OCI-LY3 (cell line): ENCODE measurements around the gene DNAJC10.

ENCODE experiments used
- H2AFZ ChIP-seq: fragments of 200-600, 300-600 bp; shearing (Covaris generic); 2 replicates; pipeline ENCODE4 v1.6.0; 2014; ENCODE audit warnings: antibody characterized with exemption, low read depth, low read length
- H3K27ac ChIP-seq: fragments of 200-600, 300-600 bp; sonication (generic); 2 replicates; pipeline ENCODE4 v1.5.1; 2014; ENCODE audit warnings: mild to moderate bottlenecking, low read length, moderate library complexity, mixed read lengths
- H3K27me3 ChIP-seq: fragments of 200-600, 300-600 bp; sonication (generic); 2 replicates; pipeline ENCODE4 v1.6.1; 2014; ENCODE audit warnings: low read depth, low read length, mixed read lengths
- H3K36me3 ChIP-seq: fragments of 200-600, 300-600 bp; sonication (generic); replicated peaks from 2 replicates; pipeline ENCODE3; 2014; ENCODE audit warnings: low read depth, low read length, mixed read lengths
- H3K4me1 ChIP-seq: fragments of 300-600, 200-600 bp; sonication (generic); 2 replicates; pipeline ENCODE4 v1.6.1; 2014; ENCODE audit warnings: low read length, mixed read lengths
- H3K4me2 ChIP-seq: fragments of 200-600, 300-600 bp; sonication (generic); 2 replicates; pipeline ENCODE4 v1.6.1; 2014; ENCODE audit warnings: low read length, mixed read lengths
- H3K4me3 ChIP-seq: fragments of 300-600, 200-600 bp; sonication (generic); 2 replicates; pipeline ENCODE4 v1.5.1; 2014; ENCODE audit warnings: antibody characterized with exemption, mild to moderate bottlenecking, low read length, moderate library complexity
- H3K79me2 ChIP-seq: fragments of 300-600, 200-600 bp; shearing (Covaris generic); 2 replicates; pipeline ENCODE4 v1.6.1; 2014; ENCODE audit warnings: mild to moderate bottlenecking, low read length, mixed read lengths
- H3K9ac ChIP-seq: fragments of 300-600, 200-600 bp; shearing (Covaris generic); 2 replicates; pipeline ENCODE4 v1.6.0; 2014; ENCODE audit warnings: mild to moderate bottlenecking, low read length, moderate library complexity
- H3K9me3 ChIP-seq: fragments of 200-600, 300-600 bp; shearing (Covaris generic); 2 replicates; pipeline ENCODE4 v1.6.1; 2014; ENCODE audit warnings: low read length, mixed read lengths; ENCODE audit not compliant: insufficient read depth
- H4K20me1 ChIP-seq: fragments of 200-600, 300-600 bp; sonication (generic); 2 replicates; pipeline ENCODE4 v1.6.1; 2016; ENCODE audit warnings: low read length, mixed read lengths; ENCODE audit not compliant: insufficient read depth
- CTCF ChIP-seq: fragments of 200-600, 300-600 bp; sonication (generic); IDR thresholded peaks from 2 replicates; pipeline ENCODE4 v1.5.1; 2014; ENCODE audit warnings: antibody characterized with exemption, low read length, low read depth
- EZH2phosphoT487 ChIP-seq: fragments of 200-600 bp; shearing (Covaris generic); IDR thresholded peaks from 2 replicates; pipeline ENCODE4 v1.6.1; 2018; ENCODE audit warnings: antibody characterized with exemption, mixed run types, low read depth

Gene DNAJC10

DNA sequence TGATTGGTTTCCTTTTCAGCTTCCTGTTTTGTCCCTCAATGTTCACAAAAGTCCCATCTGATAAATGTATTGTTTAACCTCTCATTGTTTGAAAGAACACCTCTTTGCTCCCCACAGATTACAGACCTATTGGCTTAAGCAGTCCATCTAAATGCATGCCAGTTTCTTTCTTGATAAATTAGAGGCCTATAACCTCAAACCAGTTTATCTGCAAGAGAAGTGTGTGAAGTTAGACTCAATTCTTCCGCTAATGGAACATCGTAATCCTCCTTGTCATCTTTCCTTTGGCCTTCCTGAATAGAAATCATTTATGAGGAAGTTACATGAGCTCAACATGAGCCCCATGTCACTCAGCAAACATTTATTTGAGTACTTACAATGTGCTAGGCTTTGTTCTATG lies 76.4 kb downstream of the DNAJC10 start:
- Histone ChIP-seq H3K9ac (no peak overlapping the region), H3K79me2 (no peaks in the 10 kb centered on the region), H4K20me1 (no peaks in the 10 kb centered on the region), H2AFZ (no peak overlapping the region), H3K36me3 (no peaks in the 10 kb centered on the region), H3K27me3 (no peaks in the 10 kb centered on the region), H3K9me3 (no peaks in the 10 kb centered on the region), H3K27ac (no peak overlapping the region), H3K4me1 (no peaks in the 10 kb centered on the region), H3K4me2 (no peak overlapping the region), H3K4me3 (no peak overlapping the region)
- no peak for TF ChIP-seq CTCF
- TF ChIP-seq EZH2phosphoT487: no peak

GRCh38 chr2:182798736-182799135 lies 82.7 kb downstream of the DNAJC10 start:
- H3K27ac ChIP-seq: no peak overlapping the region
- no peaks in the 10 kb centered on the region for H3K9me3 ChIP-seq
- no peaks in the 10 kb centered on the region for H3K79me2 ChIP-seq
- no peak overlapping the region for H3K4me2 ChIP-seq
- no peaks in the 10 kb centered on the region for H4K20me1 ChIP-seq
- H3K9ac ChIP-seq: no peak overlapping the region
- no peaks in the 10 kb centered on the region for H3K27me3 ChIP-seq
- no peak overlapping the region for H2AFZ ChIP-seq
- no peak for TF ChIP-seq CTCF
- TF ChIP-seq EZH2phosphoT487: no peak
- no peak overlapping the region for H3K4me3 ChIP-seq
- no peaks in the 10 kb centered on the region for H3K36me3 ChIP-seq
- H3K4me1 ChIP-seq: no peaks in the 10 kb centered on the region

GRCh38 chr2:182804128-182804527 lies 88.1 kb downstream of the DNAJC10 start:
- H3K27me3 ChIP-seq: peaks cover 3% of the 10 kb centered on the region; the same call in 1 of the 2 replicates
- no peak overlapping the region for H2AFZ ChIP-seq
- no peaks in the 10 kb centered on the region for H3K9me3 ChIP-seq
- no peaks in the 10 kb centered on the region for H3K36me3 ChIP-seq
- H3K79me2 ChIP-seq: no peaks in the 10 kb centered on the region
- H3K9ac ChIP-seq: no peak overlapping the region
- H4K20me1 ChIP-seq: no peaks in the 10 kb centered on the region
- H3K4me1 ChIP-seq: no peaks in the 10 kb centered on the region
- no peak overlapping the region for H3K4me2 ChIP-seq
- TF ChIP-seq EZH2phosphoT487: no peak
- TF ChIP-seq CTCF: no peak
- H3K4me3 ChIP-seq: no peak overlapping the region
- H3K27ac ChIP-seq: no peak overlapping the region

DNA sequence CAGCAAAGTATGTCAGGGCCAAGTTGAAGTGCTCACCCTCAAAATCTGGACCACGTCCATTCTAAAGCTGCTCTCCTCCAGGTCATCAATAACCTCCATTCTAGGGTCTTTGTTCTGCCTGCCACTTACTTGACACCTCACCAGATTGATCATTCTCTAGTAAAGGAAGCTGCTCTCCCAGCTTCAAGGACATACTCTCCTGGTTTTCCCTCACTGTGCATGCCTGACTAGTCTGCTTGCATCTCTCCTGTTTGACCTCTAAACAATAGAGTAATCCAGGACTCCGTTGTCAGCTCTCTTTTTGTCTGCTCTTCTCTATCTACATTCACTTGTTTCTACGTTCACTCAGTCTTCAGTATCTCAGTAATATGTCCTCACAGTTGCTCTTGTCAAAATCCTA lies 91.3 kb downstream of the DNAJC10 start:
- H3K4me1 ChIP-seq: no peaks in the 10 kb centered on the region
- TF ChIP-seq EZH2phosphoT487 (no peak), CTCF (no peak)
- H2AFZ ChIP-seq: no peak overlapping the region

More for the DNA sequence above, 91.3 kb downstream of the DNAJC10 start:
- no peak overlapping the region for H3K4me2 ChIP-seq
- no peak overlapping the region for H3K4me3 ChIP-seq
- H3K9ac ChIP-seq: no peak overlapping the region
- no peaks in the 10 kb centered on the region for H3K79me2 ChIP-seq
- H3K36me3 ChIP-seq: no peaks in the 10 kb centered on the region
- H3K9me3 ChIP-seq: no peaks in the 10 kb centered on the region
- no peak overlapping the region for H3K27ac ChIP-seq
- no peaks in the 10 kb centered on the region for H4K20me1 ChIP-seq
- peaks cover 3% of the 10 kb centered on the region; the same call in 1 of the 2 replicates for H3K27me3 ChIP-seq
